HG02885 (cell line): ENCODE measurements around the gene NCAN.
A peak's percentile ranks its signal among the peaks of the same experiment; 100 is the strongest.
"Not testable (repeated sequence)": the region's sequence is repeated elsewhere in the genome, so short reads cannot be mapped to it uniquely, and the experiment has no call there.

ENCODE experiments used
- ATAC-seq: cut with Tn5 transposase; IDR thresholded peaks from one replicate; pipeline ENCODE4 v1.9.1; 2021; ENCODE audit warnings: mild to moderate bottlenecking; ENCODE audit not compliant: unreplicated experiment, poor library complexity

NCAN gene

DNA sequence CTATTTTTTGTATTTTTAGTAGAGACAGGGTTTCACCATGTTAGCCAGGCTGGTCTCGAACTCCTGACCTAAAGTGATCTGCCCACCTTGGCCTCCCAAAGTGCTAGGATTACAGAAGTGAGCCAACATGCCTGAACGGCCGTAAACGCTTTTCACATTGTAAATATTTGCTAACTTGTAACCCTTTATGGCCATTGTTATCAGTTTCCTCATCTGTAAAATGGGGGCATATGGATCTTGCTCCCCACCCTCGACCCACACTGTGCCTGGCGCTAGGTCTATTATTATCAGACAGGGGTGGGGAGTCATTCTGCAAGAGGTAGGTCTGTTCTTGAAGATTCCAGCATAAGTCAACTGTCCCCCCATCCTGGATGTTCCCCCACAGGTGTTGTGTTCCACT, 11.9 kb downstream of the NCAN start:
- no peak for ATAC-seq

DNA sequence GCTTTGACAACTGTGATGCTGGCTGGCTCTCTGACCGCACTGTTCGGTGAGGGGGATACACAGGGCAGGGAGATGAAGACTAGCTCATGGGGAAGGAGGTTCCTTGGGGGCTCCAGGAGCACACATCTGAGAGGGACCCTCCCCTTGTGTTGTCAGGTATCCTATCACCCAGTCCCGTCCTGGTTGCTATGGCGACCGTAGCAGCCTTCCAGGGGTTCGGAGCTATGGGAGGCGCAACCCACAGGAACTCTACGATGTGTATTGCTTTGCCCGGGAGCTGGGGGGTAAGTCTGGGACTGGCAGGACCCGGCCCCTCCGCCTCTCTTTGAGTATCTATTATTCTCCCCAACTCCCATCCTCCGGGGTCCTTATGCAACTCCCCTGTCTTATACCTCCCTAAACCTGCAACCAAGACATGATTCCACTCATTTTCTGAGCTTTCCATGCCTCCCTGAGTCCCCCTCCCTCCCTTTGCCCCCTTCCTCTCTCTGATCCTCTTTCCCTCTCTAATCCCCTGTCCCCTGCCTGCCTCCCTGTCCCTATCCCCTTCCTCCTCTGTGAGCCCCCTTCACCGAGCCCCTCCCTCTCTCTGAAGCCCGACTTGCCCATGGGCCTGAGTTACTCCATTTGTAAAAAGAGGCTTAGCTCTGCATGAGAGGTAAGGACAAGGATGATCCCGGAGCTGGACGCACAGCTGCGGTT, 12.5 kb downstream of the NCAN start:
- no peak for ATAC-seq

DNA sequence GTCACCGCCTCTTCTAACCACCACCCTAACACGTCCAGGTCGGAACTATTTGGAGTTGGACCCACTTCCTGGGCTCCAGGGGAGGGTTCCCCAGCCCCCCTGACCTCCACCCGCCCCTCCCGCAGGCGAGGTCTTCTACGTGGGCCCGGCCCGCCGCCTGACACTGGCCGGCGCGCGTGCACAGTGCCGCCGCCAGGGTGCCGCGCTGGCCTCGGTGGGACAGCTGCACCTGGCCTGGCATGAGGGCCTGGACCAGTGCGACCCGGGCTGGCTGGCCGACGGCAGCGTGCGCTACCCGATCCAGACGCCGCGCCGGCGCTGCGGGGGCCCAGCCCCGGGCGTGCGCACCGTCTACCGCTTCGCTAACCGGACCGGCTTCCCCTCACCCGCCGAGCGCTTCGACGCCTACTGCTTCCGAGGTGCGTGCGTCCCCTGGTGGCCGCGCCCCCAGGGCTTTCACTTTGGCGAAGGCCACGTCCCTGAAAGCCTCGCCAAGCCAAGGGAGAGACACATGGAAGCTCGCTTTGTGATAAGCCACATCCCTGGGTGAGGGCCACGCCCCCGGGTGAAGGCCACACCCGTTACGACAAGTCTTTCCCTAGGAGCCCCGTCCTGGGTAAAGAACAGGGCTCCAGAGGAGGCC, 13.2 kb downstream of the NCAN start:
- ATAC-seq = peak; percentile 63

GRCh38 chr19:19226204-19226603, 14.4 kb downstream of the NCAN start:
- ATAC-seq = no peak

GRCh38 chr19:19226663-19227062, 14.9 kb downstream of the NCAN start:
- ATAC-seq = no peak

DNA sequence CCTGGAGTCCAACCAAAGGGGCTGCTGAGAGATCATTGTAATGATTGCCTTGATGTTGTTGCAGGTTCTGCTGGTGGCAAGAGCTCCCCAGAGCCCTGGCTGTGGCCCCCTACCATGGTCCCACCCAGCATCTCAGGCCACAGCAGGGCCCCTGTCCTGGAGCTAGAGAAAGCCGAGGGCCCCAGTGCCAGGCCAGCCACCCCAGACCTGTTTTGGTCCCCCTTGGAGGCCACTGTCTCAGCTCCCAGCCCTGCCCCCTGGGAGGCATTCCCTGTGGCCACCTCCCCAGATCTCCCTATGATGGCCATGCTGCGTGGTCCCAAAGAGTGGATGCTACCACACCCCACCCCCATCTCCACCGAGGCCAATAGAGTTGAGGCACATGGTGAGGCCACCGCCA, 15.5 kb downstream of the NCAN start:
- ATAC-seq = no peak

- no peak for ATAC-seq
These were observed 17.9 kb downstream of the NCAN start for GRCh38 chr19:19229701-19230100.

DNA sequence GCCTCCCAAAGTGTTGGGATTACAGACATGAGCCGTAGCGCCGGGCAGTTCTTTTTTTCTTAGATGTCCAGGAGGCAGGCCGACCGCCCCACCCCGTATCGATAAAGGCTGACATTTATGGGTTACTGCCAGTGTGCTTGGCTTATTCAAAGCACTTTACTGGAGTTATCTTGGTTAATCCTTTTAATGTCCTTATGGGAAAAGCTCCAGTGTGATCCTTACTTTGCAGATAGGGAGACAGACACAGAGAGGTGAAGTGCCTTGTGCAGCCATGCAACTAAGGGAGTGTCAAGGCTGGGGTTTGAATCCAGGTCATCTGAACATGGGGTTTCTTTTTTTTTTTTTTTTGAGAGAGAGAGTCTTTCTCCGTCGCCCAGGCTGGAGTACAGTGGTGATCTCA, 19.2 kb downstream of the NCAN start:
- no peak for ATAC-seq

DNA sequence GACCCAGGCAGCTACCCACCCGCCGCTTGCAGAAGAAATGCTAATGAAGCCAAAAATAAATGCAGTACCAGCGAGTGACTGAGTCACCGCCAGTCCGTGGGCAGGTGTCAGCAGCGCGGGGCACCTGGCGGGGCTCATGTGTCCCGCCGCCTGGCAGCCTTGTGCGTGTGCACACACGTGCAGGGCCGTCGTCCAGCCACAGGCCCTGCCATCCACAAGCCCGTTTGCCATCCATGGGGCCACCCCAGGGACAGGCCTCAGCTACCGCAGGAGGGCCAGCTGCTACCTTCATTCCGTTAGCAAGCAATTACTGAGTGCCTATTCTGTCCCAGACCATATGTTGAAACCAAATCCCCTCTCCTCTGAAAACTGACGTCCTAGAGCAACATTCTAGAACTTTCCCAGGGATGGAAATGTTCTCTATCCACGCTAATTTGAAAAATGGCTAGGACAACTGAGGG, 20.5 kb downstream of the NCAN start:
- no peak for ATAC-seq

- no peak for ATAC-seq
These were observed 22.6 kb downstream of the NCAN start for GRCh38 chr19:19234220-19234816.

DNA sequence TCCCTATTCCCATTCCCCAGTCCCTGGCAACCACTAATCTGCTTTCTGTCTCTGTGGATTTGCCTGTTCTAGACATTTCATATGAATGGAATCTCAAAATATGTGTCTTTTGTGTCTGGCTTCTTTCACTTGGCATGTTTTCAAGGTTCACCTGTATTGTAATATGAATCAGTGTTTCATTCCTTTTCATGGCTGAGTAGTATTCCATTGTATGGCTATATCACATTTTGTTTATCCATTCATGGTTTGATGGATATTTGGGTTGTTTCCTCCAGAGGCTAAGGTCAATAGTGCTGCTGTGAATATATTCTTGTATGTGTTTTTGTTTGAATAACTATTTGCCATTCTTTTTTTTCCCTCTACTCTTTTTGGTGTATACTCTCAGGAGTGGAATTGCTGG, 24.4 kb downstream of the NCAN start:
- no peak for ATAC-seq

DNA sequence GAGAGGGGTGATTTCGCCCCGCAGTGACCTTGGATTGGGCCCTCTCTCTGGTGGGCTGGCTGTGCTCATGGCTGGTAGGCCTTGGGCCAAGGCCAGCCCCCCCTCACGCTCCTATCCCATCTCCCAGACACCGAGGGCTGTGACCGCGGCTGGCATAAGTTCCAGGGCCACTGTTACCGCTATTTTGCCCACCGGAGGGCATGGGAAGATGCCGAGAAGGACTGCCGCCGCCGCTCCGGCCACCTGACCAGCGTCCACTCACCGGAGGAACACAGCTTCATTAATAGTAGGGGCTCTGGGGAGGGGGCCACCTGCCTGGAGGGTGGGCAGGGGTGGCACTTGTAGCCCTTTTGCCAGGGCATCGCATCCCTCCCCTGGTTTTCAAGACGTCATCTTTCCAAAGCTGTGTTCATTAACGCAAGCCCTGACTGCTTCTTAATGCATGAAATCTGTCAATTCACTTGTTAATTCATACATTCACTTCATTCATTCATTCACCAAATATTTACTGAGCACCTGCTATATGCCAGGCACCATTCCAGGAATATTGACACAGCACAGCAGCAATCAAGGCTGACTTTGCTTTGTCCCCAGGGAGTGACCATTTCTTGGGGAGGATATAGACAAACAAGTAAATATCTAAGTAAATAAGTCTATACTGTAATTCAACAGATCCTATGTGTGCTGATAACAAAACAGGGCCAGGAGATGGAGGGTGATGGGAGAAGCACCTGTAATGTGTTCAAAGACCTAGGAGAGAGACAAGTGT, 26.6 kb downstream of the NCAN start:
- no peak for ATAC-seq

DNA sequence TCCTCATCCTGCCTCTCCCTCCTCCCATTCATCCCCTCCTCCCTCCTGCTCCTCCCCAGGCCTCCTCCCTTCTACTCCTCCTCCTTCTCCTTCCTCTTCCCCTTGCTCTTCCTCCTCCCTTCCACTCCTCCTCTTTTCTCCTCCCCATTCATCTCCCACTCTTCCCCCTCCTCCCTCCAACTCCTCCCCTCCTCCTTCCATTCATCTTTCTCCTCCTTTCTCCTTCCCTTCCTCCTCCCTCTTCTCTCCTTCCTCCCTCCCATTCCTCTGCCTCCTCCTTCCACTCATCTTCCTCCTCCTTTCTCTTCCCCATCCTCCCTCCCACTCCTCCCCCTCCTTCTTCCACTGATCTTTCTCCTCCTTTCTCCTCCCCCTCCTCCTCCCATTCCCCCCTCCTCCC, 27.9 kb downstream of the NCAN start:
- no peak for ATAC-seq

DNA sequence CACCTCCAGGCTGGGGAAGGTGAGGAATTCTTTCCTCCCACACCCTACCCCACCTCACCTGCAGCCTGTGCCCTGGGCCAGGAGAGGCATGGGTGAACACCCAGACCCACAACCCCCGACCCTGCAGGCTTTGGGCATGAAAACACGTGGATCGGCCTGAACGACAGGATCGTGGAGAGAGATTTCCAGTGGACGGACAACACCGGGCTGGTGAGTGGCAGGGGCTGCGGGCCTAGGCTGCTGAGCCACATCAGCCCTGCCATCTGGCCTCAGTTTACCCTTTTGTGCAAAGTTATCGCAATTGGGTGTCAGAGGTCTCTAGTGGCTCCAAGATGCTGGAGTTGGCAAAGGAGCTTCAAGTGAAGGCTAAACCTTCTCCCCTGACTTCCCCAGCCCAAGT, 28.7 kb downstream of the NCAN start:
- no peak for ATAC-seq

DNA sequence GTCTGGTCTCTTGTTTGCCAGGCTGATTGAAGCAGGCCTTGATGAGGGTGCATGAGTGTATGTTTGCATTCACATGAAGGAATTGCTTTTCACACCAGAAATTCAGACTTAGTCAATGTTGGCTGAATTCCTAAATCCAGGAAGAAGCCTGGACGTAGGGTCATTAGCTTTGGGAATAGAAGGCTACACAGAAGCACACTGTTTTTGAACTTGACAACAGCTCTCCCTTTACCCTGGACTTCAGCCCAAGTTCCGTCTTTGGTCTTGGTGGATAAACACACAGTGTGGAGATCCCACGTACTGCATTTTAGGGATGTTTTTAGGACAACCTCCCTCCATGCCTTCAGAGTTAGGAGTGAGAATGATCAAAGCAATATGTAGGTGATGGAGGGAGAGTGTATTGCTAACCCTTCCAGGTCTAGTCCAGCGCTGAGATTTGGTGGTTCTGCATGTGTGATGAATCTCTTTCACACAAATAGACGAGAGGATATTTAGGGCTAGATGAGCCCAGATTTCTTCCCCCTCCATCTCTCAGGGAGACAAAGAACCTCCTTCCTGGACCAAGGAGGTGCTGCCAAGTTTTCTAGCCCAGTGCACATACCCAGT, 38.5 kb downstream of the NCAN start:
- ATAC-seq = no peak

DNA sequence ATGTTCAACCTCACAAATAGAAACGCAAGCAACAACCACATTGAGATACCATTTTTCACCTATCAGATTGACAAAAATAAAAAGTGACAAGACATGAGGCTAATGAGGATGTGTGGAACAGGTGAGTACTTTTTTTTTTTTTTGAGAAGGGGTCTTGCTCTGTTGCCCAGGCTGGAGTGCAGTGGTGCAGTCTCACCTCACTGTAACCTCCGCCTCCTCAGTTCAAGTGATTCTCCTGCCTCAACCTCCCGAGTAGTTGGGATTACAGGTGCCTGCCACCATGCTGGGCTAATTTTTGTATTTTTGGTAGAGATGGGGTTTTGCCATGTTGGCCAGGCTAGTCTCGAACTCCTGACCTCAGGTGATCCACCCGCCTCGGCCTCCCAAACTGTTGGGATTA, 41.7 kb downstream of the NCAN start:
- ATAC-seq = not testable (repeated sequence)

GRCh38 chr19:19256072-19256969, 44.6 kb downstream of the NCAN start:
- no peak for ATAC-seq

GRCh38 chr19:19257137-19257536, 45.4 kb downstream of the NCAN start:
- no peak for ATAC-seq

DNA sequence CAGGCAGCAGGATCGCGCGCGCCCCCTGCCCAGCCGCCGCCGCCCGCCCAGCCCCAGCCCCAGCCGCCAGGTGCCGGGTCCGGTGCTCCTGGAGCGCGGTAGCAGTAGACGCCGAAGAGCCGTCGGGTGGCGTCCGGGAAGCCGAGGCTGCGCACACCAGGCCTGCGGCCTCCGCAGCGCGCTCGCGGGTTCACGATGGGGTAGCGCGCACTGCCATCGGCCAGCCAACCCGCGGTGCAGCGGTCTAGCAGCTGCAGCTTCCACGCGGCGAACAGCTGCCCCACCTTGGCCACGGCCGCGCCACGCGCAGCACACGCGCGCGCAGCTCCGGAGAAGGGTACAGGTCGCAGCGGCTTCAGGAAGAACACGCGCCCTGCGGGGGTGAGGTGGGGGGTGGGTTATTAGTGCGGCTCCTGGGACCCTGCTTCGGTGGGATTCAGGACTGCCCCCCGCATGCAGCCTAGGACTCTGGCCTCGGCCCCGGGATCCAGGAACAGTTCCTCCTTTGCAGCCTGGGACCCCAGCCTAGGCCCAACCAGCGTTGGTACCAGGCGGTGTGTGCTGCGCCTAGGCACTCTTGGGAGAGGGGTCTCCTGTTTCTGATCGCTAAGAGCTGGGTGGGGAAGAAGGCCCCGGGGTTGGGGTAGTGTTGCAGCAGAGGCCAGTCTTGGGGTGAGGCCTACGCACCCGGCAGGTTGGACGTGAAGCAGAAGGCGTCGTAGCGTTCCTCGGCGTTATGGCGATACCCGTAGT, 46.3 kb downstream of the NCAN start:
- ATAC-seq = no peak
